HepG2 (cell line): ENCODE measurements around the gene HDGF. TPM values are rescaled to one million over a fixed set of nuclear protein-coding genes. Genes with fewer than 3 reads are reported as not detected.

Source experiments
- BCL3 ChIP-seq: sonication (generic); formaldehyde crosslinking; IDR thresholded peaks from 2 replicates; pipeline ENCODE4 v1.5.1; 2020; ENCODE audit warnings: mild to moderate bottlenecking, missing genetic modification reagents, moderate library complexity
- HCFC1 ChIP-seq: fragments of 150-350 bp; IDR thresholded peaks from 2 replicates; pipeline ENCODE4 v1.6.1; 2014; ENCODE audit warnings: low read depth, low read length
- HES4 ChIP-seq: sonication (generic); formaldehyde crosslinking; IDR thresholded peaks from 2 replicates; pipeline ENCODE4 v1.9.0; 2021; ENCODE audit warnings: mild to moderate bottlenecking, missing genetic modification reagents, borderline replicate concordance
- MLLT10 ChIP-seq: sonication (generic); formaldehyde crosslinking; IDR thresholded peaks from 2 replicates; pipeline ENCODE4 v1.4.0; 2020; ENCODE audit warnings: missing genetic modification reagents
- NBN ChIP-seq: fragments of 450-650 bp; conservative IDR thresholded peaks from 2 replicates; pipeline ENCODE4 v1.6.1; 2017
- NFATC3 ChIP-seq: sonication (generic); formaldehyde crosslinking; IDR thresholded peaks from 2 replicates; pipeline ENCODE4 v1.5.1; 2020; ENCODE audit warnings: mild to moderate bottlenecking, missing genetic modification reagents
- NFE2L2 ChIP-seq: fragments of 150-350 bp; IDR thresholded peaks from 2 replicates; pipeline ENCODE4 v1.6.1; 2014; ENCODE audit warnings: low read length
- PAWR ChIP-seq: sonication (generic); formaldehyde crosslinking; IDR thresholded peaks from 2 replicates; pipeline ENCODE4 v1.4.0; 2020; ENCODE audit warnings: missing genetic modification reagents, mild to moderate bottlenecking, borderline replicate concordance
- PTBP1 ChIP-seq: fragments of 200-400 bp; formaldehyde crosslinking; IDR thresholded peaks from 2 replicates; pipeline ENCODE4 v1.6.1; 2018; ENCODE audit warnings: low read length, low read depth; ENCODE audit not compliant: poor library complexity, severe bottlenecking
- SIX1 ChIP-seq: sonication (generic); formaldehyde crosslinking; IDR thresholded peaks from 2 replicates; pipeline ENCODE4 v1.4.0; 2020; ENCODE audit warnings: missing genetic modification reagents, borderline replicate concordance
- STAT6 ChIP-seq: sonication (generic); formaldehyde crosslinking; IDR thresholded peaks from 2 replicates; pipeline ENCODE4 v1.4.0; 2020; ENCODE audit warnings: missing genetic modification reagents, mild to moderate bottlenecking, borderline replicate concordance
- WIZ ChIP-seq: sonication (generic); formaldehyde crosslinking; IDR thresholded peaks from 2 replicates; pipeline ENCODE4 v1.5.1; 2020; ENCODE audit warnings: mild to moderate bottlenecking, missing genetic modification reagents
- ZFP62 ChIP-seq: sonication (generic); formaldehyde crosslinking; IDR thresholded peaks from 2 replicates; pipeline ENCODE4 v1.4.0; 2020; ENCODE audit warnings: missing genetic modification reagents
- ZNF17 ChIP-seq: sonication (generic); formaldehyde crosslinking; IDR thresholded peaks from 2 replicates; pipeline ENCODE4 v1.5.0; 2020; ENCODE audit warnings: mild to moderate bottlenecking, missing genetic modification reagents
- ZNF331 ChIP-seq: sonication (generic); formaldehyde crosslinking; IDR thresholded peaks from 2 replicates; pipeline ENCODE4 v1.4.0; 2020; ENCODE audit warnings: missing genetic modification reagents
- ZNF337 ChIP-seq: sonication (generic); formaldehyde crosslinking; IDR thresholded peaks from 2 replicates; pipeline ENCODE4 v1.5.1; 2020; ENCODE audit warnings: missing genetic modification reagents, low read depth, mild to moderate bottlenecking, borderline replicate concordance
- ZNF414 ChIP-seq: sonication (generic); formaldehyde crosslinking; IDR thresholded peaks from 2 replicates; pipeline ENCODE4 v1.5.0; 2020; ENCODE audit warnings: missing genetic modification reagents
- ZNF558 ChIP-seq: sonication (generic); formaldehyde crosslinking; IDR thresholded peaks from 2 replicates; pipeline ENCODE4 v1.9.0; 2022; ENCODE audit warnings: mild to moderate bottlenecking, missing genetic modification reagents, borderline replicate concordance
- ZNF687 ChIP-seq: sonication (generic); formaldehyde crosslinking; IDR thresholded peaks from 2 replicates; pipeline ENCODE4 v1.5.1; 2020; ENCODE audit warnings: mild to moderate bottlenecking, missing genetic modification reagents, moderate library complexity
- polyA plus RNA-seq, 8 experiments: library from polyadenylated mRNA; depleted of rRNA in 3 of 8; stranded (reverse) in 7 of 8; unstranded in 1 of 8; fragments of >200 nt; fragmentation: Illumina TruSeq in 4 of 8; extraction: Trizol in 4 of 8; gene quantifications; 2 replicates each; pipeline versions ENCODE4 v1.2.1 to v1.2.3, GENCODE V29; 2011 to 2016; ENCODE audit warnings: low read depth in 4 of 8, missing spikeins in 1 of 8, mixed read lengths in 1 of 8; ENCODE audit not compliant: insufficient read depth in 1 of 8
- total RNA-seq, 5 experiments: library from RNA; depleted of rRNA; stranded (reverse); fragments of >200 nt; fragmentation: Illumina TruSeq; extraction: Trizol; gene quantifications; 2 replicates each; pipeline ENCODE4 v1.2.3, GENCODE V29; 2016; ENCODE audit warnings: low read depth in 1 of 5
- TF ChIP-seq, protein P1 (sequence below): sonication (generic); formaldehyde crosslinking; IDR thresholded peaks from 2 replicates; pipeline ENCODE4 v1.5.0; 2020; ENCODE audit warnings: missing genetic modification reagents, mild to moderate bottlenecking, borderline replicate concordance

Gene HDGF
- total and polyA plus RNA-seq, 2 of the 13 experiments (the other 11 are each of a cell fraction or from before 2014, with no cell fraction given) = 156 to 196 TPM

DNA sequence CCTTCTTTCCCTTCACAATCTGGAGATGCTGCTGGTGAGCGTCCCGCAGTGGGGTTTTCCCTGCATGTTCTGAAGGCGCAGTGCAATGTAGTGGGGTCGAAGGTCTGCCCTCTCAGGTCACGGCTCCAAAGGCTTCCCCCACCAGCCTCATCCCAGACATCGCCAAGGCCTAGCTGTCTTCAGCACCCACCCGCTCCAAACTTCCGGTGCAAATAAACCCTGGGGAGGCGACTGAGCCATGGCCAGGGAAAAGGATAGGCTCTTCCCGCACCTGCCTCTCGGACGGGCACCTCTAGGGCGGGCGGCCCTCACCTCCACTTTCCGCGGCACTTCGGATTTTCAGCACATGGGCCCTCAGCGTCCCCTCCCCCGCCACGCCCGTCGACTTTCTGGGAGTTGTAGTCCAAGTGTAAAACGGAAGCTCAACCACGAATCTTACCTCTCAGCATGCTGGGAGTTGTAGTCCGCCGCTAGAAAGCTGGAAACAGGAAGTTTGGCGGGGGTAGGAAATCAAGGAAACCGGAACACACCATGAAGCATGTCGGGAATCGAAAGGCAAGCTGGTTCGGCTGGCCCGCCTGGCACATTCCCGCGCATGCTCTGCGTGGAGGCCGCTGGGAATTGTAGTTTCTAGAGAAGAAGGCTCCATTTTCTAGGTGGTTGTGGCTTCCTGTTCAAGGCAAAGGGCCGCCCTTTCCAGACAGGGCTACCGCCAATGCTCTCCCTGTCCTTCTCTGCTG is 10.6 kb downstream of the HDGF start, which contains the start of gene MRPL24 (continued):
- TF ChIP-seq NFATC3 (CRISPR knock-in tag) (no peak), MLLT10 (CRISPR knock-in tag) (no peak), ZNF331 (CRISPR knock-in tag) (no peak), PTBP1 (no peak), ZNF337 (0 out of 2 replicates have a peak, but pooled peaks have one; percentile 50), BCL3 (CRISPR knock-in tag) (peak; percentile 94), ZNF558 (CRISPR knock-in tag) (peak; percentile 79; the same call in 1 of the 2 replicates), NBN (no peak), WIZ (CRISPR knock-in tag) (no peak), ZNF414 (CRISPR knock-in tag) (no peak; the same call in 1 of the 2 replicates), HES4 (no peak), SIX1 (CRISPR knock-in tag) (no peak), ZFP62 (CRISPR knock-in tag) (peak; percentile 78; the same call in 1 of the 2 replicates), HCFC1 (peak; percentile 99), ZNF687 (CRISPR knock-in tag) (peak; percentile 96), STAT6 (CRISPR knock-in tag) (peak; percentile 87; the same call in 1 of the 2 replicates), NFE2L2 (no peak; the same call in 1 of the 2 replicates), ZNF17 (CRISPR knock-in tag) (no peak), PAWR (CRISPR knock-in tag) (0 out of 2 replicates have a peak, but pooled peaks have one; percentile 30)
- TF ChIP-seq, protein P1, sequence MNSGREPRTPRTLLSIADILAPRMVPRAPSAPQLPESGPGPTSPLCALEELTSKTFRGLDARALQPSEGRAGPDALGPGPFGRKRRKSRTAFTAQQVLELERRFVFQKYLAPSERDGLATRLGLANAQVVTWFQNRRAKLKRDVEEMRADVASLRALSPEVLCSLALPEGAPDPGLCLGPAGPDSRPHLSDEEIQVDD (CRISPR knock-in tag) = peak; percentile 93; the same call in 1 of the 2 replicates
